Measurements from ENCODE around the gene ELK1. TPM values are rescaled to one million over a fixed set of nuclear protein-coding genes. Genes with fewer than 3 reads are reported as not detected.

The ELK1 gene
- total RNA-seq, 4 donors from 2014 or later = 17.3 to 21.7 (median 17.7) TPM

GRCh38 chrX:47586043-47586787 is 64.1 kb downstream of the ELK1 start:
- no peaks in the 10 kb centered on the region for H3K36me3 ChIP-seq
- H3K27ac ChIP-seq = no peak overlapping the region
- no peak overlapping the region for H3K4me3 ChIP-seq (replicated peaks in 1 of 3)
- intact Hi-C loops (cut with DNase I) = no loop called here
- no peaks in the 10 kb centered on the region for H3K9me3 ChIP-seq
- 78 to 79% methylated on average over 3 to 9 of the region's 11 CpGs for WGBS, 2 donors
- no peaks in the 10 kb centered on the region for H3K27me3 ChIP-seq
- H3K4me1 ChIP-seq = no peaks in the 10 kb centered on the region
- DNase-seq = no peak
- TF ChIP-seq POLR2A (IDR thresholded peaks at IDR 0.05) (no peak), CTCF (IDR thresholded peaks at IDR 0.05) (no peak)

Small RNA genes within 50 kb of the gene (microRNA-seq; reads per million reads assigned to microRNA genes)
- not detected for gene MIR4769

Small RNA genes within 50 kb of the gene (small RNA-seq; reads per million reads assigned to genes)
- gene MIR4769 = not detected

Other genes starting within 250 kb of the ELK1 start
- gene ZNF41, start 167.3 kb downstream of the ELK1 start, total RNA-seq = 10 to 100 TPM; 11.0 to 18.1 (median 14.5) TPM
- 10 to 100 TPM; 34.0 to 59.4 (median 45.8) TPM for gene ARAF, start 89.4 kb downstream of the ELK1 start, total RNA-seq
- gene TIMP1, start 68.1 kb downstream of the ELK1 start, total RNA-seq = 100 to 1,000 TPM in 2 of 4 donors, 10 to 100 TPM in 2; 46.5 to 395 (median 89.3) TPM
- under 1 TPM in 2 of 4 donors, not detected in 2; 0.13 to 0.15 TPM for gene SYN1, start 30.7 kb downstream of the ELK1 start, total RNA-seq
- gene CFP, start 20.6 kb downstream of the ELK1 start, total RNA-seq = 1 to 10 TPM; 1.3 to 2.3 (median 1.6) TPM
- 100 to 1,000 TPM in 3 of 4 donors, 10 to 100 TPM in 1; 89.3 to 141 (median 116) TPM for gene UXT, start 8.6 kb upstream of the ELK1 start, total RNA-seq
- gene ZNF81, start 186.3 kb upstream of the ELK1 start, total RNA-seq = 10 to 100 TPM in 3 of 4 donors, 1 to 10 TPM in 1; 7.1 to 17.8 (median 12.2) TPM

All from thyroid gland (tissue), 4 donors.